ENCODE measurements around the gene DMTF1. TPM values are rescaled to one million over a fixed set of nuclear protein-coding genes. Genes with fewer than 3 reads are reported as not detected.
A peak's percentile ranks its signal among the peaks of the same experiment; 100 is the strongest.

Gene DMTF1
- total and polyA plus RNA-seq, 10 donors = 23.2 to 190 (median 119) TPM

DNA sequence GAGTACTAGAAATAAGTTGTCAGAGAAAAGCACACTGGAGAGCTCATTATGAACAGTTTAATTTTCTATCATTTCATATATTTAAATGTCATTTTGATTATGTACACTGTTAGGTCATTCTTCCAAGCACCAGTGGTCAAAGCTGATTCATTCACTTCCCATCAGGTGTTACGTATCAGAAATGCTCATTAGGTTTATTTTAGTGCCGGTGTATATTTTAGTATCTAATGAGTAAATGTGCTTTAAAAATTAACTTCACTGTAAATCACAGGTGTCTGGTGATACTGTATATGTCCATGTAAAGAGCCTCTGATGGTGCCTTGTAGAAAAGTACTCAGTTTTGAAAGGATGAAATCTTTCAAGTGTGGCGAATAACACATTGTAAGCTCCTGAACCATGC, 3.5 kb downstream of the DMTF1 start:
- no peak for TF ChIP-seq POLR2AphosphoS5 (IDR thresholded peaks at IDR 0.05)
- no peak for TF ChIP-seq POLR2A (IDR thresholded peaks at IDR 0.05)
- TF ChIP-seq, protein P1, sequence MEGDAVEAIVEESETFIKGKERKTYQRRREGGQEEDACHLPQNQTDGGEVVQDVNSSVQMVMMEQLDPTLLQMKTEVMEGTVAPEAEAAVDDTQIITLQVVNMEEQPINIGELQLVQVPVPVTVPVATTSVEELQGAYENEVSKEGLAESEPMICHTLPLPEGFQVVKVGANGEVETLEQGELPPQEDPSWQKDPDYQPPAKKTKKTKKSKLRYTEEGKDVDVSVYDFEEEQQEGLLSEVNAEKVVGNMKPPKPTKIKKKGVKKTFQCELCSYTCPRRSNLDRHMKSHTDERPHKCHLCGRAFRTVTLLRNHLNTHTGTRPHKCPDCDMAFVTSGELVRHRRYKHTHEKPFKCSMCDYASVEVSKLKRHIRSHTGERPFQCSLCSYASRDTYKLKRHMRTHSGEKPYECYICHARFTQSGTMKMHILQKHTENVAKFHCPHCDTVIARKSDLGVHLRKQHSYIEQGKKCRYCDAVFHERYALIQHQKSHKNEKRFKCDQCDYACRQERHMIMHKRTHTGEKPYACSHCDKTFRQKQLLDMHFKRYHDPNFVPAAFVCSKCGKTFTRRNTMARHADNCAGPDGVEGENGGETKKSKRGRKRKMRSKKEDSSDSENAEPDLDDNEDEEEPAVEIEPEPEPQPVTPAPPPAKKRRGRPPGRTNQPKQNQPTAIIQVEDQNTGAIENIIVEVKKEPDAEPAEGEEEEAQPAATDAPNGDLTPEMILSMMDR (IDR thresholded peaks at IDR 0.05 in 8 of 11, conservative IDR thresholded peaks at IDR 0.05 in 3 of 11) = no peak
- Histone ChIP-seq H3K27me3 (replicated peaks in 1 of 7) (no peaks in the 10 kb centered on the region), H3K4me3 (peak overlapping the region in 2 of 8 donors; percentile 81 to 96), H3K4me1 (peaks cover 34 to 87% (median 62%) of the 10 kb centered on the region in 6 donors), H3K36me3 (peaks cover 0 to 6% (median 0%) of the 10 kb centered on the region in 6 donors), H3K9me3 (no peaks in the 10 kb centered on the region), H3K27ac (no peak overlapping the region)
- DNase-seq = no peak
- WGBS, 5 donors = 70 to 78% (median 75%) methylated on average over 3 of the region's 3 CpGs
- intact Hi-C loops (cut with DNase I; ENCODE audit: low total_unique reads) = no loop called here

DNA sequence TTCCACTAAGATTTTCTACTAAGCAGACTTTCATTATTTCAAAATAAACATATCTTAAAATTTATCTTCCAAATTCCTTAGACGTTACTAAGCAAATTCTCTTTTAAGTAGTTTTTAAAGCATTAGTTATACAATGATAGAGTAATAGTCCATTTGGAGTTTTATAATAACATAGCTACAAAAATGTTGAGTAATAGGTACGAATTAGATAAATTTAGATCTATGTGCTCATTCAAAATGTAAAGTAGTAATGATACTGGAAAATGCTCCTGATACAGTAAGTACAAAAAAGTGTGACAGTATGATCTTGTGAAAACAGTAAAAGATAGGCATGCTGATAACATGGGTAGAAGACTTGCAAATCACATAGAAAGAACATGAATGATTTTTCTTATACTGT, 4.5 kb downstream of the DMTF1 start:
- no peak for DNase-seq
- H3K27ac ChIP-seq = no peak overlapping the region
- intact Hi-C loops (cut with DNase I; ENCODE audit: low total_unique reads) = no loop called here
- H3K27me3 ChIP-seq (replicated peaks in 1 of 7) = no peaks in the 10 kb centered on the region
- TF ChIP-seq POLR2A (IDR thresholded peaks at IDR 0.05) (no peak), POLR2AphosphoS5 (IDR thresholded peaks at IDR 0.05) (no peak)
- TF ChIP-seq, protein P1 (IDR thresholded peaks at IDR 0.05 in 8 of 11, conservative IDR thresholded peaks at IDR 0.05 in 3 of 11) = no peak
- H3K4me3 ChIP-seq = no peak overlapping the region
- no peaks in the 10 kb centered on the region for H3K9me3 ChIP-seq
- peaks cover 34 to 88% (median 56%) of the 10 kb centered on the region in 6 donors for H3K4me1 ChIP-seq
- 56 to 81% (median 72%) methylated on average over 2 of the region's 2 CpGs for WGBS, 5 donors
- H3K36me3 ChIP-seq = peaks cover 0 to 6% (median 0%) of the 10 kb centered on the region in 6 donors

DNA sequence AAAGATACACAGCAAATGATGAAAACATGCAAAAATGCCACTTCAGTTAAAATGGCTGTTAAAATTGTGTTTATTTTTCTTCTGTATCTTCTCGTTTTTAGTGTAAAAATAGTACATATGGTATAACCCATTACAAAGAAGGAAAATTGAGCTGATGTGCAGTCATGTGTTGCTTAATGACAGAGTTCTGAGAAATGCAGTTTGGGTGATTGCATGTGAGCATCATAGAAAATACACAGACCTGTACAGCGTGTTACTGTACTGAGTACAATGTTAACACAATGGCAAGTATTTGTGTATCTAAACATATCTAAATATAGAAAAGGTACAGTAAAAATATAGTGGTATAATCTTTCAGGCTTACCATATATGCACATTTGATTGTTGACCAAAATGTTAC, 7.3 kb downstream of the DMTF1 start:
- H3K4me1 ChIP-seq = peaks cover 26 to 77% (median 43%) of the 10 kb centered on the region in 6 donors
- TF ChIP-seq POLR2AphosphoS5 (IDR thresholded peaks at IDR 0.05) (no peak), POLR2A (IDR thresholded peaks at IDR 0.05) (no peak)
- TF ChIP-seq, protein P1 (IDR thresholded peaks at IDR 0.05 in 8 of 11, conservative IDR thresholded peaks at IDR 0.05 in 3 of 11) = no peak
- H3K36me3 ChIP-seq = peaks cover 0 to 22% (median 11%) of the 10 kb centered on the region in 6 donors
- no peak for DNase-seq
- H3K4me3 ChIP-seq = no peak overlapping the region
- H3K9me3 ChIP-seq = no peaks in the 10 kb centered on the region
- intact Hi-C loops (cut with DNase I; ENCODE audit: low total_unique reads) = no loop called here
- no peaks in the 10 kb centered on the region for H3K27me3 ChIP-seq (replicated peaks in 1 of 7)
- WGBS, 5 donors = 71 to 84% (median 81%) methylated on average over 2 of the region's 2 CpGs
- H3K27ac ChIP-seq = no peak overlapping the region

DNA sequence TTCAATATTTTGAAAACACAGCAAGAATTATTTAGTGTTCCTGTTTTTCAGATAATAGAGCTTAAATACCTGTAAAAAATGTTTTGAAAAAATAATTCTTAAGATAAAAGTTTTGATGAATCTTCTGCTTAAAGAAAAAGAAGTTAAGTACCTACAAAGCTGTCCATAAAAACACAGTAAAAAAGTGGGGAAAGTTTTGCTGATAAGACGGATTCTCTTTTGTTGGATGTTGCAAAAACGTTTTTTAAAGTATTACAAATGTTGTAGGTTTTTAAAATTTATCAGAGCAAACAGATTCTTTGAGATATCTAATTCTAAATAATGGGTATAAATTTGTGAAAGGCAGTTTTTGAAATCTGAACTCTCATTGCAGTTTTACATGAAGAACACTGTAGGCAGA, 12.2 kb downstream of the DMTF1 start:
- no peak for DNase-seq
- intact Hi-C loops (cut with DNase I; ENCODE audit: low total_unique reads) = no loop called here
- TF ChIP-seq POLR2A (IDR thresholded peaks at IDR 0.05) (no peak), POLR2AphosphoS5 (IDR thresholded peaks at IDR 0.05) (no peak)
- TF ChIP-seq, protein P1 (IDR thresholded peaks at IDR 0.05 in 8 of 11, conservative IDR thresholded peaks at IDR 0.05 in 3 of 11) = no peak
- H3K36me3 ChIP-seq = peaks cover 0 to 71% (median 55%) of the 10 kb centered on the region in 6 donors
- no peaks in the 10 kb centered on the region for H3K9me3 ChIP-seq
- H3K27ac ChIP-seq = no peak overlapping the region
- H3K4me3 ChIP-seq = no peak overlapping the region
- H3K4me1 ChIP-seq = peaks cover 0 to 28% (median 2%) of the 10 kb centered on the region in 6 donors
- 82 to 93% (median 90%) methylated on average over 2 of the region's 2 CpGs for WGBS, 5 donors
- no peaks in the 10 kb centered on the region for H3K27me3 ChIP-seq (replicated peaks in 1 of 7)
